MM.1S (cell line): ENCODE measurements around the gene ZNF74.

Experiments used
- DNase-seq: peaks from one replicate; pipeline ENCODE4 v3.0.0-alpha.2; 2015
- H2AFZ ChIP-seq: fragments of 300-600 bp; sonication (generic); 2 replicates; pipeline ENCODE4 v1.6.0; 2016; ENCODE audit warnings: antibody characterized with exemption, low read length
- H3F3A ChIP-seq: fragments of 300-600 bp; sonication (generic); 2 replicates; pipeline ENCODE4 v1.6.1; 2016; ENCODE audit warnings: mild to moderate bottlenecking, antibody characterized with exemption, low read length, moderate library complexity, mixed read lengths; ENCODE audit not compliant: insufficient read depth
- H3K27ac ChIP-seq: fragments of 300-600 bp; sonication (generic); 2 replicates; pipeline ENCODE4 v1.5.1; 2016; ENCODE audit warnings: mild to moderate bottlenecking, low read length
- H3K27me3 ChIP-seq: fragments of 300-600 bp; sonication (generic); replicated peaks from 2 replicates; pipeline ENCODE4 v1.6.0; 2016; ENCODE audit warnings: low read length; ENCODE audit not compliant: insufficient read depth
- H3K36me3 ChIP-seq: fragments of 300-600 bp; sonication (generic); replicated peaks from 2 replicates; pipeline ENCODE4 v1.6.1; 2016; ENCODE audit warnings: mild to moderate bottlenecking, low read length, mixed read lengths; ENCODE audit not compliant: insufficient read depth
- H3K4me1 ChIP-seq: fragments of 300-600 bp; sonication (generic); 2 replicates; pipeline ENCODE4 v1.6.1; 2016; ENCODE audit warnings: low read length, mixed read lengths
- H3K4me2 ChIP-seq: fragments of 300-600 bp; sonication (generic); 2 replicates; pipeline ENCODE4 v1.6.0; 2016; ENCODE audit warnings: low read depth, low read length
- H3K4me3 ChIP-seq: fragments of 300-600 bp; sonication (generic); 2 replicates; pipeline ENCODE4 v1.5.1; 2016; ENCODE audit warnings: low read length, mixed read lengths
- H3K79me2 ChIP-seq: fragments of 300-600 bp; sonication (generic); 2 replicates; pipeline ENCODE4 v1.6.1; 2016; ENCODE audit warnings: mixed run types, low read length, mixed read lengths
- H3K9ac ChIP-seq: fragments of 300-600 bp; sonication (generic); 2 replicates; pipeline ENCODE4 v1.6.1; 2016; ENCODE audit warnings: low read length, mixed read lengths
- H3K9me2 ChIP-seq: fragments of 300-600 bp; sonication (generic); replicated peaks from 2 replicates; pipeline ENCODE4 v1.6.1; 2016; ENCODE audit warnings: mild to moderate bottlenecking, low read length, mixed read lengths; ENCODE audit not compliant: insufficient read depth
- H3K9me3 ChIP-seq: fragments of 300-600 bp; sonication (generic); replicated peaks from 2 replicates; pipeline ENCODE4 v1.6.1; 2016; ENCODE audit warnings: mild to moderate bottlenecking, low read length, mixed read lengths; ENCODE audit not compliant: insufficient read depth
- H4K20me1 ChIP-seq: fragments of 300-600 bp; sonication (generic); 2 replicates; pipeline ENCODE4 v1.6.1; 2016; ENCODE audit warnings: mild to moderate bottlenecking, low read length, moderate library complexity, mixed read lengths; ENCODE audit not compliant: insufficient read depth
- CTCF ChIP-seq: fragments of 300-600 bp; sonication (generic); IDR thresholded peaks from 2 replicates; pipeline ENCODE4 v1.5.1; 2016; ENCODE audit warnings: antibody characterized with exemption, low read length, mixed read lengths
- EZH2 ChIP-seq: fragments of 300-600 bp; sonication (generic); optimal IDR thresholded peaks from 2 replicates; pipeline ENCODE3; 2017; ENCODE audit warnings: low read depth, mild to moderate bottlenecking, antibody characterized with exemption, low read length, mixed read lengths
- EZH2phosphoT487 ChIP-seq: fragments of 300-600 bp; sonication (generic); IDR thresholded peaks from 2 replicates; pipeline ENCODE4 v1.6.1; 2018; ENCODE audit warnings: antibody characterized with exemption, low read length

The ZNF74 gene

GRCh38 chr22:20399866-20400605 is 6.1 kb downstream of the ZNF74 start:
- peaks cover 2% of the 10 kb centered on the region; the same call in 1 of the 2 replicates for H3K79me2 ChIP-seq
- no peak overlapping the region for H3K27ac ChIP-seq
- DNase-seq, result no peak
- H3K27me3 ChIP-seq, result no peaks in the 10 kb centered on the region
- no peak overlapping the region for H3K4me2 ChIP-seq
- H3K9ac ChIP-seq, result no peak overlapping the region
- no peaks in the 10 kb centered on the region for H3K4me1 ChIP-seq
- H2AFZ ChIP-seq, result no peak overlapping the region
- H3K9me3 ChIP-seq, result no peaks in the 10 kb centered on the region
- no peaks in the 10 kb centered on the region for H3F3A ChIP-seq
- no peaks in the 10 kb centered on the region for H3K9me2 ChIP-seq
- H4K20me1 ChIP-seq, result no peaks in the 10 kb centered on the region
- H3K36me3 ChIP-seq, result no peaks in the 10 kb centered on the region
- no peak overlapping the region for H3K4me3 ChIP-seq
- TF ChIP-seq CTCF (no peak), EZH2 (no peak), EZH2phosphoT487 (no peak)

GRCh38 chr22:20400606-20401375 is 6.8 kb downstream of the ZNF74 start:
- H3K4me1 ChIP-seq, result no peaks in the 10 kb centered on the region
- no peak overlapping the region for H3K4me2 ChIP-seq
- H3K9me2 ChIP-seq, result no peaks in the 10 kb centered on the region

GRCh38 chr22:20401376-20402014 is 7.5 kb downstream of the ZNF74 start:
- Histone ChIP-seq H3K27ac (no peak overlapping the region), H3K36me3 (no peaks in the 10 kb centered on the region), H3F3A (no peaks in the 10 kb centered on the region)

More at GRCh38 chr22:20400606-20401375, 6.8 kb downstream of the ZNF74 start:
- Histone ChIP-seq H4K20me1 (no peaks in the 10 kb centered on the region), H3K36me3 (no peaks in the 10 kb centered on the region), H2AFZ (no peak overlapping the region), H3K9me3 (no peaks in the 10 kb centered on the region), H3K27ac (no peak overlapping the region), H3K79me2 (no peaks in the 10 kb centered on the region), H3K4me3 (no peak overlapping the region), H3F3A (no peaks in the 10 kb centered on the region), H3K9ac (no peak overlapping the region), H3K27me3 (no peaks in the 10 kb centered on the region)
- no peak for TF ChIP-seq CTCF
- no peak for TF ChIP-seq EZH2
- DNase-seq, result no peak

More at GRCh38 chr22:20401376-20402014, 7.5 kb downstream of the ZNF74 start:
- Histone ChIP-seq H2AFZ (no peak overlapping the region), H3K27me3 (no peaks in the 10 kb centered on the region), H3K4me3 (no peak overlapping the region), H3K4me2 (no peak overlapping the region), H4K20me1 (no peaks in the 10 kb centered on the region), H3K9me3 (no peaks in the 10 kb centered on the region), H3K9ac (no peak overlapping the region), H3K4me1 (no peaks in the 10 kb centered on the region), H3K79me2 (no peaks in the 10 kb centered on the region), H3K9me2 (no peaks in the 10 kb centered on the region)
- DNase-seq, result no peak
- no peak for TF ChIP-seq EZH2phosphoT487
- TF ChIP-seq CTCF, result no peak
- TF ChIP-seq EZH2, result no peak
